Activated CD4-positive, alpha-beta memory T cell treated with anti-CD3 and anti-CD28 coated beads, Interleukin-2, amount 10 ng/mL, durations not matched to agents 7 days and 5 days (primary cell): ENCODE results near the gene TBR1. TPM values are rescaled to one million over a fixed set of nuclear protein-coding genes. Genes with fewer than 3 reads are reported as not detected.

Experiments used
- CTCF ChIA-PET: fragments of 350-600 bp; sonication (Branson Sonifier 250); formaldehyde crosslinking; loops from one replicate; lab custom pipeline; 2021; ENCODE audit warnings: antibody characterized with exemption, inconsistent platforms; lab: Charles Lee
- POLR2A ChIA-PET: fragments of 350-600 bp; sonication (Branson Sonifier 250); formaldehyde crosslinking; loops from one replicate; lab custom pipeline; 2021; ENCODE audit warnings: antibody characterized with exemption; lab: Charles Lee
- DNase-seq: peaks from one replicate; pipeline ENCODE4 v3.0.0-alpha.2; 2020
- H3K27ac Mint-ChIP-seq: one replicate; pipeline ENCODE4 v1.8.0; 2021; ENCODE audit warnings: mild to moderate bottlenecking, mixed read lengths
- H3K27me3 Mint-ChIP-seq: one replicate; pipeline ENCODE4 v1.8.0; 2021; ENCODE audit warnings: mixed read lengths
- H3K36me3 Mint-ChIP-seq: one replicate; pipeline ENCODE4 v1.8.0; 2021; ENCODE audit warnings: low read depth, mixed read lengths
- H3K4me1 Mint-ChIP-seq: one replicate; pipeline ENCODE4 v1.8.0; 2021; ENCODE audit warnings: mixed read lengths
- H3K4me3 Mint-ChIP-seq: one replicate; pipeline ENCODE4 v1.8.0; 2021; ENCODE audit warnings: mild to moderate bottlenecking, mixed read lengths
- H3K9me3 Mint-ChIP-seq: one replicate; pipeline ENCODE4 v1.8.0; 2021; ENCODE audit warnings: mixed read lengths
- total RNA-seq, 2 experiments: library from RNA; stranded (reverse); gene quantifications; one replicate each; pipeline ENCODE4 v1.2.3, GENCODE V29; 2021

TBR1 gene
- total RNA-seq, result not detected

DNA sequence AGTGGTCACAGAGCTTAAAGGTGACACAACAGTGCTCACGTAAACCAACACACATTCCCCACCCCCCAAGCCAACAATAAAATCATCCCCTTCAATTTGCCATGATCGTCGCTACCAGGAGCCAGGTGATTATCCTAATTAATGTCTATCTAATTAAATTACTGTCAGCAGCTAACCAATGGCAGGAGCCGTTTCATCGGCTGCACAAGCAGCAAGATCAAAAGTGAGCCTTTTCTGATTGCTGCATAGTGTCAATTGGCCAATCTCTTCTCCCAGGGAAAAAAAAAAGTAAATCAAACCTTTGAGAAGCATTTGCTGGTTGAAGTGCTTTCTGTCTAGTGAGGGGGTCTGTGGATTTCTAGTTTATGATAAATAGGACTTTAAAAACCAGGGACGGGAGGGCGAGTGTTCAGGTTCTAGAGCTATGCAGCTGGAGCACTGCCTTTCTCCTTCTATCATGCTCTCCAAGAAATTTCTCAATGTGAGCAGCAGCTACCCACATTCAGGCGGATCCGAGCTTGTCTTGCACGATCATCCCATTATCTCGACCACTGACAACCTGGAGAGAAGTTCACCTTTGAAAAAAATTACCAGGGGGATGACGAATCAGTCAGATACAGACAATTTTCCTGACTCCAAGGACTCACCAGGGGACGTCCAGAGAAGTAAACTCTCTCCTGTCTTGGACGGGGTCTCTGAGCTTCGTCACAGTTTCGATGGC is at the start of gene TBR1:
TSS of gene TBR1 (plus strand) at position 311 of the 721 bp plus-strand sequence. CDS start at position 425, 114 bp downstream.
- H3K27me3 Mint-ChIP-seq, result peaks cover 67% of the 10 kb centered on the region
- no peak within 1 kb of the TSS for H3K27ac Mint-ChIP-seq
- H3K4me3 Mint-ChIP-seq, result peak within 1 kb of the TSS; percentile 57
- DNase-seq, result no peak
- CTCF ChIA-PET, result no interaction called here
- H3K4me1 Mint-ChIP-seq, result peaks cover 47% of the 10 kb centered on the region
- H3K9me3 Mint-ChIP-seq, result no peaks in the 10 kb centered on the region
- peaks cover 12% of the 10 kb centered on the region for H3K36me3 Mint-ChIP-seq
- POLR2A ChIA-PET, result interaction anchor here (1.0 to 1.3 kb wide), 3 partner anchors 18 to 108 kb away, joined by 3 to 4 read pairs (median 3); partner anchors contain the start of gene PSMD14

DNA sequence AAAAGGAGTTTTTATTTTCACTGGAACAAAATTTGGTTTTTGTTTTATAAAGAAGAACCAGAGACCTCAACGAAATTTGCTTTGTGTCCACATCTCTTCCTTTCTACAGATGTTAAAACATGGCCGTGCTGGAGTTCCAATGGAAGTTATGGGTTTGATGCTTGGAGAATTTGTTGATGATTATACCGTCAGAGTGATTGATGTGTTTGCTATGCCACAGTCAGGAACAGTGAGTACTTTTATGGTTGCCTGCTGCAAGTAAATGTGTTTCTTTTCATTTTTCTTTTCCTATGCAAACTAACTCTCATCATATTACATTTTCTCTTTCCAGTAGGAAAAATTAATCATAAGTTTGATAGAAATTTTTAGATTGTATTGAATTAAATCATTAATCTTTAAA is 48.4 kb upstream of the TBR1 start:
- ChIA-PET POLR2A (no interaction called here), CTCF (no interaction called here)
- DNase-seq, result no peak
- Mint-ChIP-seq H3K36me3 (peaks cover 27% of the 10 kb centered on the region), H3K9me3 (peaks cover 5% of the 10 kb centered on the region), H3K4me3 (no peak overlapping the region), H3K4me1 (no peaks in the 10 kb centered on the region), H3K27me3 (no peaks in the 10 kb centered on the region), H3K27ac (no peak overlapping the region)

DNA sequence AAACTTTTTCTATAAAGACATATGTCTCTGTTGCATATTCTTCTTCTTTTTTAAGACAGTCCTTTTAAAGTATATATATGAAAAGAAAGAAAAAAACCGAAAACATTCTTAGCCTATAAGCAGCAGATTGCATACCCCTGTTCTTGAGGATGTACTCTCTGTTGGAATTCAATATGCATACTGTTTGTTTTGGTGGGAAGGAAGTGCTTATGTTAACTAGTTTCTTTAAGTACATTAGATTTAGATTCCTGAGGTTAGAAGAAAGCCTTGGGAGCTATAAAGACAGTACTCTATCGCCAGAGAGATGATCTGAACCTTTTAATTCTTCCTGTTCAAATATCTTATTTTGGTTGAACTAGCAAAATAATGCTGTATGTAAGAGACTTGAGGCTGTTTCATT is 46.8 kb upstream of the TBR1 start:
- no peak overlapping the region for H3K27ac Mint-ChIP-seq
- H3K9me3 Mint-ChIP-seq, result no peaks in the 10 kb centered on the region
- ChIA-PET CTCF (no interaction called here), POLR2A (interaction anchor here (1.2 kb wide), 1 partner anchor 61 kb away, joined by 5 read pairs; the partner anchor contains the start of gene PSMD14)
- peaks cover 20% of the 10 kb centered on the region for H3K36me3 Mint-ChIP-seq
- DNase-seq, result no peak
- H3K4me3 Mint-ChIP-seq, result no peak overlapping the region
- H3K27me3 Mint-ChIP-seq, result no peaks in the 10 kb centered on the region
- no peaks in the 10 kb centered on the region for H3K4me1 Mint-ChIP-seq

DNA sequence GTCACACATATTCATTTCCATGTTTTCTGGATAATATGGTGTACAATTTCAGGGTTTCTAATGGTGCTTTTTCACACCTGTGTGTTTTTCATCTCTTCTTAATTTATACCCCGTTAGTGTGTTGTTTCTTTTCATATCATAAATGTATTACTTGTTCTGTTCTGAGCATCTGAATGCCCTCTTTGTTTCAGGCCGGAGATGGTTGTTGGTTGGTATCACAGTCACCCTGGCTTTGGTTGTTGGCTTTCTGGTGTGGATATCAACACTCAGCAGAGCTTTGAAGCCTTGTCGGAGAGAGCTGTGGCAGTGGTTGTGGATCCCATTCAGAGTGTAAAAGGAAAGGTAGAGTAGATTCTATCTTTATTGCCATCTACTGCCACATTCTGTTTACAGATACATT is 45.1 kb upstream of the TBR1 start:
- H3K36me3 Mint-ChIP-seq, result peaks cover 17% of the 10 kb centered on the region
- H3K4me1 Mint-ChIP-seq, result no peaks in the 10 kb centered on the region
- H3K27ac Mint-ChIP-seq, result no peak overlapping the region
- CTCF ChIA-PET, result no interaction called here
- no peak overlapping the region for H3K4me3 Mint-ChIP-seq
- POLR2A ChIA-PET, result interaction anchor here (1.1 kb wide), 1 partner anchor 11 kb away, joined by 3 read pairs; no protein-coding TSS in a partner anchor
- no peaks in the 10 kb centered on the region for H3K9me3 Mint-ChIP-seq
- no peaks in the 10 kb centered on the region for H3K27me3 Mint-ChIP-seq
- no peak for DNase-seq

DNA sequence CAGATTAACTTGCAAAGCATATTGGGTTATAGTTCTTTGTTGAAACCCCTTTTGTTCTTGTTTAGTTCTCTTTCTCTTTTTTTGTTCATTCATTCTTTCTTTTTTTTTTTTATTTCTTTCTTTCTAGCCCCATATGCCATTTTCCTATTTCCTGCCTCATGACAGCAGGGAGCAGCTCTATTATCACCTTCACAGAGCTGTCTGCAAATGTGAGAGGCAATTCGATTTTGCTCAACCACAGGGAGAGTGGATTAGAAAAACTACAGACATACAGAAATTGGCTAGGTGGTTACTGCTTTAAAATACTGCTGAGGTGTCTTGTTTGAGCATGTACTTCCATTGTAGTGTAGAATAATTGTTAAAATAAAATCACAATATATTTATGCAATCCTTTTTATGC is 44.2 kb upstream of the TBR1 start:
- ChIA-PET CTCF (interaction anchor here (0.7 kb wide), 1 partner anchor 12 kb away, joined by 3 read pairs; no protein-coding TSS in a partner anchor), POLR2A (interaction anchor here (1.1 kb wide), 1 partner anchor 45 kb away, joined by 3 read pairs; the partner anchor contains the start of gene TBR1)
- Mint-ChIP-seq H3K4me1 (no peaks in the 10 kb centered on the region), H3K36me3 (peaks cover 17% of the 10 kb centered on the region), H3K27ac (no peak overlapping the region), H3K4me3 (no peak overlapping the region), H3K9me3 (no peaks in the 10 kb centered on the region), H3K27me3 (no peaks in the 10 kb centered on the region)
- DNase-seq, result no peak

DNA sequence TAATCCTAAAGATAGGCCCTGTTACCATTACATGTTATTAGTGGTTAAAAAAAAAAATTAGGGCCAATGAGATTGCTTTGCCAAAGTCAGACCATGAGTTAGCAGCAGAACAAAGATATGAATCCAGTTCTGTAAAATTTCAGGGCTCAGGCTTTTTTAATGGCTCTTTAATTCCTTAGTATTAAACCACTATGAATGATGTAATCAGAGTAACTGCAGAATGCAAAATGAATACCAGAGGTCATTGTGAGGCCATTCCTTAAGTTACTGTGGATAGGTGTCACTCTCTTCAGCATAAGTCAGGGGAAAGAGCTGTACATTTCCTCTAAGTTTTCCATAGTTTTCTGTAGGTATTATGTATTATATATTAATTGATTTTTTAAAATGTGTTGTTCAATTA is 42.2 kb upstream of the TBR1 start:
- H3K4me1 Mint-ChIP-seq, result no peaks in the 10 kb centered on the region
- H3K27ac Mint-ChIP-seq, result no peak overlapping the region
- DNase-seq, result no peak
- H3K36me3 Mint-ChIP-seq, result peaks cover 12% of the 10 kb centered on the region
- no peaks in the 10 kb centered on the region for H3K27me3 Mint-ChIP-seq
- H3K9me3 Mint-ChIP-seq, result no peaks in the 10 kb centered on the region
- no peak overlapping the region for H3K4me3 Mint-ChIP-seq
- POLR2A ChIA-PET, result no interaction called here
- CTCF ChIA-PET, result no interaction called here

DNA sequence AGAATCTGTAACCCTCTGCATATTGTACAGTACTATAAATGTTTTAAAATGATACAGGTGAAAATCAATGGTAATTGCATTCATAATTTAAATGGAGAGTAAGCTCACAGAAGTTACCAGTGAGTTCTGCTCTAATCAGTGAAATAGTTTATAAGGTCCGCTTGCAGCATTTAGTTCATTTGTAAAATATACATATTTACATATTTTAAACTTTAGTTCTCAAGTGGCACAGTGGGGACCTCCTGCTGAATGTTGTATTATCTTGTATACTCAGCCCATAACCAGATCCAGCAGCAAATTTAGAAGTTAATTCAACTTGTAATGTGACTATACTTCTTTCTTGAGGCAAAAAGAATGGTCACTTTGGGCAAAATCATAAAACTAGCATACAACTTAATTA is 41.7 kb upstream of the TBR1 start:
- no peak for DNase-seq
- Mint-ChIP-seq H3K27ac (no peak overlapping the region), H3K9me3 (no peaks in the 10 kb centered on the region), H3K4me3 (no peak overlapping the region), H3K4me1 (no peaks in the 10 kb centered on the region), H3K27me3 (no peaks in the 10 kb centered on the region), H3K36me3 (peaks cover 12% of the 10 kb centered on the region)
- POLR2A ChIA-PET, result no interaction called here
- CTCF ChIA-PET, result no interaction called here

DNA sequence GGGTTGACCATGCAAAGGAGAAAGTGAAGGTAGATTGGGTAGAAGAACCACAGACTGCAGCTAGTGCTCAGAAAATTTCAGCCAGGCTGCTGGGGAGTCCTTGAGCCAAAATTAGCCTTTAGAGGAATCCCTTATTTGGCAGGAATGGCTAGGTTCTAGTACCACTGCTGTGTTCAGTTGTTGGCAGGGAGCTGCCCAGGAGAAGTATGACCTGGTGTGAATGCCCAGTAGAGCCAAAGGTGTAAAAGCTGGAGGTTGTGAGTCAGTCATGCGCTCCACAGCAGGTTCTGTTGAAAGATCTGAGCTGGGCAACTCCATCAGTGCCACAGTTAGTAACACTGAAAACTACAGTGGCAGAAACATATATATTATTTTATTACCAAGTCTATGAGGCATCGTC is 36.4 kb upstream of the TBR1 start:
- ChIA-PET POLR2A (no interaction called here), CTCF (no interaction called here)
- no peaks in the 10 kb centered on the region for H3K27me3 Mint-ChIP-seq
- peaks cover 4% of the 10 kb centered on the region for H3K36me3 Mint-ChIP-seq
- peaks cover 6% of the 10 kb centered on the region for H3K4me1 Mint-ChIP-seq
- no peak for DNase-seq
- no peak overlapping the region for H3K4me3 Mint-ChIP-seq
- no peaks in the 10 kb centered on the region for H3K9me3 Mint-ChIP-seq
- H3K27ac Mint-ChIP-seq, result no peak overlapping the region

DNA sequence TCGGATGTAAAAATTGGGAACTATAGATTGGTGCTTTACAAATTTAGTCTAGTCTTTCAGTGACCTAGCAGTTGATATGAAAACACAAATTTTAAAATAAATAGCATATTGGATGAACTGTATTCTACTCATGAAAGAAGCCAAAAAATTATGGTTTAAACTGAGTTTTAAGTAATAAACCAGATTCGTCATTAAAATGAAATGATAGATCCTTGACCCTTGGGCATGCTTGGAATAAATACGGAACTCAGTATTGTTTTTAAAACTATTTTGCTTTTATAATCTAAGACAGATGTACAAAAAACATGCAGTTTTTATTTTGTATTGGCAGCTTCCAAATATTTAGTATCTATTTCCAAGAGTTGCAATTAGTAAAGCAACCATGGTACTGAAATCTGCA is 34.6 kb upstream of the TBR1 start:
- DNase-seq, result no peak
- ChIA-PET CTCF (no interaction called here), POLR2A (interaction anchor here (1.2 kb wide), 1 partner anchor 11 kb away, joined by 3 read pairs; no protein-coding TSS in a partner anchor)
- Mint-ChIP-seq H3K27me3 (no peaks in the 10 kb centered on the region), H3K4me1 (peaks cover 18% of the 10 kb centered on the region), H3K4me3 (no peak overlapping the region), H3K9me3 (no peaks in the 10 kb centered on the region), H3K36me3 (peaks cover 12% of the 10 kb centered on the region), H3K27ac (no peak overlapping the region)

DNA sequence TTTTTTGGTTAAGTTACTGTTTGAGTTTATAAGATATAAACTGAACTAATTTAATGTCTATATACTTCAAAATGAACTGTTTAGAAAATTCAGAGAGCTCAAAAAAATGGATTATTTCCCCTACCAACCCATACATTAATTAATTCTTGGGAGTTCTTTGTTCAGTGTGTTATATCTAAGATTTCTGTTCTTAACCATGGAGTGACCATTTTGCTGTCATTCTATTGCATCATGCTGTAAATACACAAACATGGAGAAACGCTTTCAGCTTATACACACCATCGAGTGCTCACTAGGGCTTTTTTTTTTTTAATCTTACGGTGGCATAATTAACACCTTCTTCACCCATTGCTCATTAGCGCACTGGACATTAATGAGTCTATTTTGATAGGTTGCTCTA is 33.4 kb upstream of the TBR1 start:
- POLR2A ChIA-PET, result interaction anchor here (1.2 kb wide), 1 partner anchor 12 kb away, joined by 3 read pairs; no protein-coding TSS in a partner anchor
- H3K27ac Mint-ChIP-seq, result no peak overlapping the region
- no peak overlapping the region for H3K4me3 Mint-ChIP-seq
- no peaks in the 10 kb centered on the region for H3K27me3 Mint-ChIP-seq
- CTCF ChIA-PET, result no interaction called here
- H3K9me3 Mint-ChIP-seq, result no peaks in the 10 kb centered on the region
- H3K36me3 Mint-ChIP-seq, result peaks cover 20% of the 10 kb centered on the region
- H3K4me1 Mint-ChIP-seq, result peaks cover 20% of the 10 kb centered on the region
- DNase-seq, result no peak

DNA sequence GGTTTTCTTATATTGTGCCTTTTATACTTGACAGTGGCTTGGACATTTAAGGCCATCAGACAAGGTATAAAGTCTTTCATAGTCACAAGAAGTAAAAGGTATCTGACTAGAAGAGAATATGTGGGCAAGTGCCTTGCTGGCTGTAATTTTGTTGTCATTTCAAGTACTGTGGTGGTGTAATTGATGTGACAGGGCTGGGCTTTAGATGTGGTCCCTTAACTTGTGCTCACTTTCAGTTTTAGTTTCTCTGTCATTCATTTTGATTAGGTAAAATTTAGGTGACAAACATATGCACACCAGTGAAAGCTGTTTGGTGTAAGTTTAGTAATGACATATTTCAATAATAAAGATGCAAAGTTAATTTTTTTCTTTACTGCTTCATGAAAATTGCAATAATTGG is 31.2 kb upstream of the TBR1 start:
- Mint-ChIP-seq H3K36me3 (peaks cover 26% of the 10 kb centered on the region), H3K4me3 (no peak overlapping the region), H3K4me1 (peaks cover 20% of the 10 kb centered on the region), H3K27ac (no peak overlapping the region), H3K9me3 (no peaks in the 10 kb centered on the region), H3K27me3 (no peaks in the 10 kb centered on the region)
- CTCF ChIA-PET, result no interaction called here
- POLR2A ChIA-PET, result no interaction called here
- DNase-seq, result no peak

DNA sequence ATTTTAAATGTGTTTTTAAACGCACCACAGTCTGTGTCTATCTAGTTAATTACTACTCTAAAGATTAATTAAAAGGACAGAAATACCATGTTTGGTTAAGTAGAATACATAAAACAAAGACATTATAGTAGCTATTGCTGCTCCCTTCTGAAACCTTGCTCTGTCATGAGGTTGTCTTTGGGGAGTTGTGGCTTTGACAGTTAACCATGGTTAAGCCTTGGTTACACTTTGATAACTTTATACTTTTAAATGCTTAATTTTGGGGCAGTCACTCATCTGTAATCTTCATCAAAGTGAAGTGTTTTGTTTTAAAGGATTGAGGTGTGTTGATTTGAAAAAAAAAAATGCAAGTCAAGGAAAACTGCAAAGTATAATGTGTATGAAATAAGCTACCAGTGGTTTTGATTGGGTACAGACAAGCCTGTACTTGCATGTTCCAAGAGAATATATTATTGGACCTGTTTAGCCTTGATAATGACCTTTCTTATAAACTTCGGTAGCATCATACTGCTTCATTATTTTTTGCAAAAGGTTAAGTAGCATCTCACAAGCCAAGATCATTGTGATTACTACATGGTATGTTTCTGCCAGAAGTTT is 29.8 kb upstream of the TBR1 start:
- Mint-ChIP-seq H3K9me3 (no peaks in the 10 kb centered on the region), H3K27me3 (no peaks in the 10 kb centered on the region), H3K27ac (no peak overlapping the region), H3K4me3 (no peak overlapping the region), H3K36me3 (peaks cover 26% of the 10 kb centered on the region), H3K4me1 (peaks cover 28% of the 10 kb centered on the region)
- ChIA-PET POLR2A (no interaction called here), CTCF (no interaction called here)
- no peak for DNase-seq

DNA sequence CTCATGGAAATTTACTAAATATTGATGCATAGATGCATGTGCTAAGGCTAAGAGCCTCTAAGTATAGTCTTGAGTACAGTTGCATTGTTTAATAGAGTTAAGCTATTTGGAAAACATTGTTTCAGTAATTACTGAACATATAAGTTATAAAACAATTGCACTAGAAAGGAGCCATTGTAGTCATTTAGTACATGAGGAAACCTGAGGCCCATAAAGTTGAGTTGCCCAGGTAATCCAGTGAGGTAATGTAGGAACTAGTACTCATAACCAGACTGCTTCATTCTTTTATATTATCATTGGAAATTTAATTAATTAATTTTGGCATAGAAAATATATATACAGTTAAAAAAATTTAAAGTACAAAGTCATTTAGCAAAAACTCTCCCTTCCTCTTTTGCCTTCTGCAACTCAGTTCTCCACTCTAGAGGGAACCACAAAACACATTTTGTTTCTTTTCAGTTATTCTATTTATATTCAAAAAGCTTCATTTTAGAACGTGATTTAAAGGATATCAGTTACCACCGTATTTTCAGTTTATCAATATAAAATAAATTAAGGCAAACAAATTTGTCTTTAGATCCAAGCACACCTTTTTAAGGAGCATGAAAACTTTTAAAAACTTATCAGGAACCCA is 27.8 kb upstream of the TBR1 start:
- Mint-ChIP-seq H3K27me3 (no peaks in the 10 kb centered on the region), H3K36me3 (peaks cover 39% of the 10 kb centered on the region), H3K27ac (no peak overlapping the region), H3K4me1 (peaks cover 34% of the 10 kb centered on the region), H3K4me3 (no peak overlapping the region), H3K9me3 (no peaks in the 10 kb centered on the region)
- ChIA-PET CTCF (interaction anchor here (1.1 kb wide), 1 partner anchor 8 kb away, joined by 3 read pairs; no protein-coding TSS in a partner anchor), POLR2A (interaction anchor here (1.1 kb wide), 1 partner anchor 80 kb away, joined by 3 read pairs; the partner anchor contains the start of gene PSMD14)
- DNase-seq, result no peak
